Right forelimb (tissue), 1 donor: ENCODE results near the gene MOGAT3.
A peak's percentile ranks its signal among the peaks of the same experiment; 100 is the strongest.

Experiments used
- DNase-seq: peaks from one replicate; pipeline ENCODE4 v3.0.0-alpha.2; 2018

The MOGAT3 gene

DNA sequence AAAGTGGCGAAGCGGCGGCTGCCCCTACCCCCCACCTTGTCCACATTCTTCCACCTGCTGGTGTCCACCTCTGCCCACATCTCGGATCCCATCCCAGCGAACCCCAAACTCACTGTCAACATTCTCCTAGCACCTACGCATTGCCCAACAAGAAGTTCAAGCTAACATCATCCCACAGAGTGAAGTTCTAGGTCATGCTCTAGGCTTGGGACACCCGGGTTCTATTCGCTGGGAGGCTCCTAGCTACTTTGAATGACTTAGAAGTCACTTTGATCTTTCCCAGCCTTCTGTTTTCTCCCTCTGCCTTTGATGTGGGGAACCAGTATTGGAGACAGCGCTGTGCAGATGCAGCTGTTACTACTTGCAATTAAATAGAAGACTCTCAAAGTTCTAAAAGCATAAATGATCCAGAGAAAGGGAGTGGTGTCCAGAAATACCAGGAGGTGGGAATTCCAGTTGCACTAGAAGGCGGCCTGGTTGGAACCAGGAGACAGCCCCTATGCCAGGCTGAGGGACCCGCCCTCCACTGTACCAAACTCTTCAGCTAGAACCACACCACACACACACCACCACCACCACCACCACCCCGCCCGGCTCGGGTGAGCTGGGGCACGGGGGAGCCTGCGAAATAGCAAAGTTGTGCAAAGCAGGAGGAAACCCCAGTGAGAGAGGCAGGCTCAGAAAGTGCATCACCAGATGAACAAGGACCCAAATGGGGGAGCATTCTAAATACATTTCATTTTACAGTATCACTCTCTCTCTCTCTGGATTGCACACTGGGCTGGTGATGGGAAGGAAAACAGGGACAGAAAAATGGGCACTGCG lies 30.0 kb downstream of the MOGAT3 start:
- DNase-seq = no peak

DNA sequence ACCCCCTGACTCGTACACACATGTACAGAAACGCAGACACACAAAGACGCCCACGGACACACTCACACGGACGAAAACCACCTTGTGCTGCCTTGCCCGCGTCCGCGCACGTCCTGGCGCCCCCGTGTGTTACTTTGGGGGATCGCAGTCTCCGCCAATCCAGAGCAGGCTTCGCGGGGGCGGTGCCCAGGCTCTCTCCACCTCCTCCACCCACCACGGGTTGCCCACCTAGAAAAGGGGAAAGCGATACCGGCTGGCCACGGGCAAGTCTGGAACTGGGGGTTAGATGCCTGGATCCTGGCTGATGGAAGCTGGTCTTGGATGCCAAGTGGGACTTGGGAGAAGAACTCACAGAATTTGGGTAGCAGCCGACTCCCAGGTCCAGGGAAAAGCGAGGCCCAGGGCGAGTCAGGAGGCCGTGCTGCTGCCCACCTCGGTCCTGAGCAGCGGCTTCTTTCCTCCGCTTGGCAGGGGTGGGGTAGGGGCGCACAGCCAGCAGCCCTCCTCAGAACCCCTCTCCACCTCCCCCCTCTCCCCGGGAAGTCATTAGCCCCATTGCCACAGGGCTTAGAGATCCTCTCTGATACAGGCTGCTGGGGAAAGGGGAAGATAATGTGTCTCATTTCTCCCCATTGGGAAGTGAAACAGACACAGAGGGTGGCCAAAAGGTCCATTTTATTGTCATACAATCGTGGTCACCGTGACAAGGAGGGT lies 30.8 kb downstream of the MOGAT3 start:
- DNase-seq = peak; percentile 80

DNA sequence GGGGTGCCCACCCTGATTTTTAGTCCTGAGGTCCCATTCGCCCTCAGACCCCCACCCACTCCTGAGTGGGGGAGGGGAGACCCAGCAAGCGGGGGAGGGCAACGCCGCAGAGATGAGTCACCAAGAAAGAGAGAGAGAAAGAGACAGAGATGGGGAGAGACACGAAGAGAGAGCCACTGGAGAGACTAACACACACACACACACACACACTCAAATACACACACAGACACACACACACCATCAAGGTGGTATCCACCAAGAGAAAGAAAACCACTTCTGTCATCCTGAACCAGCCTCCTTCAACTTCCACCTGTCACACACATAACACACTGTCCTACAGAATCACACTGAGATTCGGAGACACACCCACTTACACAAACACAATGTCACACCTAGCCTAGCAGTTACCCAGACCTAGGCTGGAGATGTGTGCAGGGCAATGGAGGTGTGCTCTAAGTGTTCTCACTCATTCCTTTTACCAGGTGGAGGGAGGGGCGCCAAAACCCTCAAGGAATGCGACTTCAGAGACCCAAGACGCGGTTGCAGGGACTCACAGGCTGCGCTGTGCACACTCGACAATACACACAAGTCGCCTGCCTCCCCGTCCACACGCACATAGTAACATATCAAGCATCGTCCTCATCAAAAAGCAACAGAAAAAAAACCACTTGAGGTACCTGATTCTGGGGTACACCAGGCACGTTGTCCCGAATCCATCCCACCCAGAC lies 31.6 kb downstream of the MOGAT3 start:
- no peak for DNase-seq

DNA sequence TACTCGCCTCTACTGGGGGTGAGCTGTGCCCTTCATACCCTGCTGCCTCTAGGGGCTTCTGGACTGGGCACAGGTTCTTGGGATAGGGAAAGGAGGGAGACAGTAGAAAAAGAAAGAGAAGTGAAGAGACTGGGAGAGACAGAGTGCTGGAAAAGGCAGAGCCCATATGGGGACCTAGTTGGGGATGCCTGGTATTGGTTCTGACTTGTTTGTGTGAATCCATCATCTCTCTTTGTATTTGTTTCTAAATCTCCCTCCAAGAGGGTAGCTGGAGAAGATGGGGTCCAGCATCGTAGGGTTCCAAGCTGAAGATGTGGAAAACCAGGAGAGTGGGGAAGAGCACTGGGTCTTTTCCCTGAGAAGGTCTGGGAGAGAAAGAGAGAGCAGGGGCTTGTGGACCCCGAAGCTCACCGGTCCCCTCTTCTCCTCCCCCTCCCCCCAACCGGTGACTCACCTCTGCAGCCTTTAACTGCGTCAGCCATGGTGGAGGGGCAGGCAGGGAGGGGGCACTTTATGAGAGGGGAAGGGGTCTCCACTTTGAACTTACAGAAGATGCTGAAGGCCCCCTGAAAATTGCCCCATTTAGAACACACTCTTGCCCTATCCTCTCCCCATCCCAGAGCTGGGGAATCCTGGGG lies 32.3 kb downstream of the MOGAT3 start:
- no peak for DNase-seq

DNA sequence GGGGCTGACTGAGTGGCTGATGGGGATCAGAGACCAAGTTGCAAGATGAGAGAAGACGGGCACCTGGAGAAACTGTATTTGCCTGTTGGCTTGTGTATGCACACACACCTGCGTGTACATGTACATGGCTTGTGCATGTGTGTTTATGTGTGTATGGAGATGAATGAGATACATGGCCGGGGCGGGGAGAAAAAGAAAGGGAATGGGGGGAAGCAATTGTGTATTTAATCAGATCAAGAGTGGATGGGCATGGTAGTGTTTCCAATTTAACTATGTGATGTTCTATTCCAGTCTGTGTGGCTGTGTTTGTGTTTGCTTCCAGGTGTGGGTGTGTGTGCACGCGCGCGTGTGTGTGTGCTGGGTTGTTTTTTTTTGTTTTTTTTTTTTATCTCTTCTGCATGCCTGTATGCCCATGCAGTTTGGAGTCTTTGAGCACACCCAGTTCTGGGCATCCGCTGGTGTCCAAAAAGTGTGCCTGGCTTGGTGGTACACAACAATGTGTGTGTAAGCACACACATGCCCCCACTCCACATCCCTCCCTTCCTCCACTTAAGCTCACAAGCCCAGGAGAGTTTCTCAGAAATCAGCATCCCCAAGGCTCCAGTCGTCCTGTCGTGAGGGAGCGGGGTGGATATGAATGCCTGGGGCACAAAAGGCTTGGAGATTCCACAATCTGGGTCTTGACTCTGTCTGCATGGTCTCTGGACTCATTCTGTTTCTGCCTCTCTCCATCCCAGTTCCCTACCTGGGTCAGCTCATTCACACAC lies 33.0 kb downstream of the MOGAT3 start:
- no peak for DNase-seq

DNA sequence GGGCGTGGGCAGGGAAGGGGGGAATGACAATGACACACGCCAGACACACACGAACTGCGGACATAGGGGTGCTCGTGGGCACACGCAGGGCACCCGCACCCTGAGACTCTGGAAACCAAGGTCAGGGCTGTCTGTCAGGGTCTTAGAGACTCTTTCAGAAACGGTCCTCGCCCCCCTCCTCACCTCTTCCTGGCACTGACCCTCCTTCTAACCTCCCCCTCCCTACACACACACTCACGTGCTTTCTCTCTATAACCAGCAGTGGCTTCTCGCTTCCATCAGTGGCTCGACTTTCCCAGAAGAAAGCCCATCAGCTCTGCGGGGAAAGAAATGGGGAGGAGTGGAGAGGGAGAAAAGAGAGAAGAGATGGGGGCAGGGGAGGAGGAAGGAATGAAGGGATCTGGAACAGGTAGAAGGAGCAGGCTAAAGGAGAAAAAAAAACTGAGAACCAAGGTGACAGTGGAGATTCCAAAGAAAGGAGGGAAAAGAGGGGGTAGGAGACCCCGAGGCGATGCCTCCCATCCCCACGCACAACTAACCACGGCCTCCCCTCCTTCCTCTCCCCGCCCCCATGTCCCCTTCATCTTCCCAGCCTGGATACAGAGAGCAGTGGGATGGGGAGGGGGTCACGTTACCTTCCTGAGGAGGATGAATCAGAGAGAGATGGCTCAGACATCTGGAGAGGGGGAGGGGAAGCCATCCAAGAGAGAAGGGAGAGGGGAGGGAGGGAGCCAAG lies 33.8 kb downstream of the MOGAT3 start:
- DNase-seq = no peak

DNA sequence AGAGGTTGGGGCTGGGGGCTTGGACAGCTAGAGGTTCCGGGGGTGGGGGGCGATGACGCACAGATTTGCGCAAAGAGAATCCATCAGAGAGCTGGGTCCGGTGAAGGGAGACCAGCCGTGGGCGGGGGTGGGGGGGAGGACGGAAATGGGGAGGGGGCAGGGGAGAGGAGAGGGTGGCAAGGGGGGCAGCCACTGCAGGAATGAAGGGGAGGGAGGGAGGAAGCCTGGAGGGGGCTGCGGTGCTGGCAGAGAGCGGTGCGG lies 34.3 kb downstream of the MOGAT3 start:
- no peak for DNase-seq

DNA sequence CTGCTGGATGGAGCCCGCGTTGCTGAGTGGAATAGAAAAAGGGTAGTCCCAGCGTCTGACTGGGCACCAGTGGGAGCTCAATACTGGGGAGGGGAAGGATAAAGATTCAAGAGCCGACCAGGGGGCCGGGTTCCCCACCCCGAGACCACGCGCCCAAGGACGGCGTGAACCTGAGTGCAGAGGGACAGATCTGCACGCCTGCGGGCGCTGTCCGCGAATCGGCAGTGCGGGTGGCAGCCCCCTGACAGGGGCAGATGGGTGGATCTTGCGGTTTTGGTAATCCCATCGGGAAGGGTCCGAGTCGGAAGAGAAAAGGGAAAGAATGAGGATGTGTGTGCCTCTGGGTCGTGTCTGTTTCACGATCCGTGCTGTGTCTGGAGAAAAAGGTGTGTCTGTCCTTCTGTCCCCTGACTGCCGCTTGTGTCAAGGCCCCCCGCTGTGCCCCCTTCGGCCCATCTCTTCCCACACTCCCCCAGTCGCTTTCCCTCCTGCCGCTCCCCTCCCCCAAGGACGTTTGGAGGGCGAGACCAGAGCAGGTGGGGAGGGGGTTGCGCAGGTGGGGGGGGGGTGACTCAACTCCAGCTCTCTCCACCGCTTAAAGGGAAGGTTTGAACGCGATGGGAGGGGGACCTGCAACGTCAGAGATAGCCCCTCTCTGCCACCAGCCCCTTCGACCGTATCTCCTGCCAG lies 34.7 kb downstream of the MOGAT3 start:
- no peak for DNase-seq

DNA sequence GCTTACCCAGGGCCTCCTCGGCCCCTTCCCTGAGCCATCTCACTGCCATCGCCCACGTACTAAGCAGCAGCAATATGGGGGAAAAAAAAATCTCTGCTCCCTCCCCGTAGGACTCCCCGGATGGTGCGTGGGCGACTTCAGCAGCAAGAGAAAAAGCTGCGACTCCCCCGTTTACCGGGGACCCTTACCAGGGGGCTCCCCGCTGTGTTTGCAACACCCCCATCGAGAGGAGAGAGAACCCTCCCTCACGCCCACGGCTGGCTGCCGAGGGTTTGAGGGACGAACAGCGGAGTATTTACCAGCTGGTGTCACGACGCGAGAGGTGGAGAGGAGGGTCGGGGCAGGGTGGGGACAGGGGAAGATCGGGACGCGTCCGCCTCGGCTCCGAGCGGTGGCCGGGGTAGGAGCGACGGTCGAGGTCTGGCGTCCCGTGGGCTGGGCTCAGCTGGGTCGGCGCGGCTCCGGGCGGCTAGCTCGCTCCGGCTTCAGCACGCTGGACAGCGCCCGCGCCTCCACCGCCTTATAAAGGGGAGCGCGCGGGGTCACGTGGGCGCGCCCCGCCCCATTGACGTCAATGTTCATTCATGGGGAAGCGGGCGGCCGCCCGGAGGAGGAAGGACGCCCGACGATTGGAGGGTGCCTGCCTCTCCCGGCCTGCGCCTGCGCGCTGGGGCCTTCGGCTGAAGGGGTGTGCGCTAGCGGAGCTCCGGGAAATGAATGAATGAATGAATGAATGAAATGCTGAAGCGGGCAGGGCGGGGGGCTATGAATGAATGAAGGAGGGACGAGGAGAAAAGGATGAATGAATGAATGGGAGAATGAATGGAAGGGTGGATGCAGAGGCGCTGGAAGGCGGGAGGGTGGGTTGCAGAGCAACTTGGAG lies 35.5 kb downstream of the MOGAT3 start, which contains the start of gene VGF:
Gene VGF (minus strand): TSS at position 495 of the 883 bp plus-strand sequence. CDS start 726 bp downstream, outside the sequence.
- peak; percentile 92 for DNase-seq

DNA sequence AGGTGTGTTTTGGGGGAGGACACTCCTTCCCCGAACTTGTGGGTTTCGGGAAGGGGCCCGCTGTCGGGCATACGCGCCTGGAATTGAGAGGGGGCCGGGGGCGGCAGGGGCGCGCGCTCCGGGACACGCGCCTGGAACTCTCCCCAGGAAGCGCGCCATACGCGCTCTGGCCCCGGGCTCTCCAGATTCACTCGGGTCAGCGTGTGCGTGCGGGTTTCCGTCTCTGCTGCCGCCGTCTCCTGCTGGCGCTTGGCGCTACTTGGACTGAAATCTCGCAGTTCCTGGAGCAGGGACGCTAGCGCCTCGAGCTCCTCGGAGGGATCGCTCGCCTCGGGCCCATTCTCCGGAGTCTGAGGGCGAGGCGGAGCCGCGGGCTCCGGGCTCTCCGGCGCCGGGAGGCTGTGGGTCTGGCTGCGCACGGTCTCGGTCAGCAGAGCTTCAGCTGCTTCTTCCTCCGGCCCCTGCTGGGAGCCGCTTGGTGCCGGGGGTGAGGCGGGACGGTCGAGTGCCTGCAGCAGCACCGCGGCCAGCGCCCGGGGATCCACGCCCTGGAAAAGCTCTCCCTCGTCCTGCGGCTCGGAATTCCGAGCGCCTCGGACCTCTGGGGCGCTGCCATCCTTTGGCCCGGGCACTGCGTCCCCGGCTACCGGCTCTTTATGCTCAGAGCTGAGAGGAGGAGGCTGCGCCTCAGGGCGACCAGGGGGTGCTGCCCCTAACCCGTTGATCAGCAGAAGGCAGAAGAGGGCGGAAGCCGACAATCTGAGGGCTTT lies 36.6 kb downstream of the MOGAT3 start:
- peak; percentile 71 for DNase-seq

DNA sequence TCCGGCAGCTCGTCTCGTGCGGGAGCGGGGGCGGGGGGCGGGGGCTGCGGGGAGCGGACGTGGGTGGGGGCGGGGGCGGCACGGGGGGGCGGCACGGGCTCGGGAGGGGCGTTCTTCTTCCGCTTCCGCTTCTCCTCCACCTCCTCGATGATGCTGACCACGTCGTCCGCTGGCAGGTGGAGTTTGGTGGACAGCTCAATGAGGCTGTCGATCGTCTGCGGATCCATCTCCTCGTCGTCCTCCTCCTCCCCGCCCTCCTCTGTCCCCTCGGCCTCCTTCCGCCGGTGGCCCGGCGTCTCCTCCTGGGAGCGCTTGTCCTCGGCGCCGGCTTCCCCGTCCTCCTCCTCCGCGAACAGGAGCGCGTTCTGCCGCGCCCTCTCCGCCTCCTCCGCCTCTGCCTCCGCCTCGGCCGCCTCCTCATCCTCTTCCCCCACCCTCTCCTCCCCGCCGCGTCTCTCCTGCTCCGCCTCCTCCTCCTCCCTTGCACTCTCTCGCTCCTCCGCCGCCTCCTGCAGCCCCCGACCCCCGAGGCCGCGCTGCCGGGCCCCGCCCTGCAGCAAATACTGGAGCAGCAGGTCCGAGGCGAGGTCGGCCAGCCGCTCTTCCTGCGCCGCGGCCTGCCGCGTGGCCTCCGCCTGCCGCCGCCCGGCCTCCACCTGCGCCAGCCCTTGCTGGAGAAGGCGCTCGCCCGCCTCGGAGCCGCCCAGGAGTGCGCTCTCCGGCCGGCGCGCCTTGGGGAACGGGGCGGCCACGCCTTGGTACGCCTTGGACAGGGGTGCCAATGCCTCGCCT lies 37.4 kb downstream of the MOGAT3 start:
- no peak for DNase-seq

DNA sequence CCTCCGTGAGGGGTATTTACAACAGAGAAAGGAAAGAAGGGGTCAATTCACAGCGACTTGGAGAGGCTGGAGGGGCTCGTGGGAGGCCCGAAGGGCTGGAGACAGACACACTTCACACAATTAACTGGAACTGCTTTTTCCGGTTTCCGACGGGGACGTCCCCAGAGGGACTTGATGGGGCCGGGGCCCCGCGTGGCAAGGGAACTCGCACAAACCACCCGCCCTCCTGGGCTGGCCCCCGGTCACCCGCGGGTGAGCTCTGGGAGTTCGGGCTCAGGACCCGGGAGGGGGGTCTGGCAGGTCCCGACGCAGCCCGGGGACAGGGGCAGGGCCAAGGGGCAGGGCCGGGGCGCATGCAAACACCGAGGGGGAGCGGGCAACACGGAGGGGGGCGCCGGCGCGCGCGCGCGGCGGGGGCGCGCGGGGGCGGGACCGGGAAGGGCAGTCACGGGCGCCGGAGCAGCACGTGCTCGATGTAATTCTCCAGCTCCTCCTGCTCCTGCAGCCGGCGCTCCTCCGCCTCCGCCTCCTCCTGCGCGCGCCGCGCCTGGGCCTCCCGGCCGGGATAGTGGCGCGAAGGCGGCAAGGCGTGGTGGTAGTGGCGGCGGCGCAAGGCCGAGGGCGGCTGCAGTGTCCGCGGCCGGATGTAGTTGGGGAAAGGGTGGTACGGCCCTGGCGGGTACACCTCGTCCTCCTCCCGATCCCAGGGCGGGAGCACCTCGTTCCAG lies 38.1 kb downstream of the MOGAT3 start:
- peak; percentile 59 for DNase-seq

DNA sequence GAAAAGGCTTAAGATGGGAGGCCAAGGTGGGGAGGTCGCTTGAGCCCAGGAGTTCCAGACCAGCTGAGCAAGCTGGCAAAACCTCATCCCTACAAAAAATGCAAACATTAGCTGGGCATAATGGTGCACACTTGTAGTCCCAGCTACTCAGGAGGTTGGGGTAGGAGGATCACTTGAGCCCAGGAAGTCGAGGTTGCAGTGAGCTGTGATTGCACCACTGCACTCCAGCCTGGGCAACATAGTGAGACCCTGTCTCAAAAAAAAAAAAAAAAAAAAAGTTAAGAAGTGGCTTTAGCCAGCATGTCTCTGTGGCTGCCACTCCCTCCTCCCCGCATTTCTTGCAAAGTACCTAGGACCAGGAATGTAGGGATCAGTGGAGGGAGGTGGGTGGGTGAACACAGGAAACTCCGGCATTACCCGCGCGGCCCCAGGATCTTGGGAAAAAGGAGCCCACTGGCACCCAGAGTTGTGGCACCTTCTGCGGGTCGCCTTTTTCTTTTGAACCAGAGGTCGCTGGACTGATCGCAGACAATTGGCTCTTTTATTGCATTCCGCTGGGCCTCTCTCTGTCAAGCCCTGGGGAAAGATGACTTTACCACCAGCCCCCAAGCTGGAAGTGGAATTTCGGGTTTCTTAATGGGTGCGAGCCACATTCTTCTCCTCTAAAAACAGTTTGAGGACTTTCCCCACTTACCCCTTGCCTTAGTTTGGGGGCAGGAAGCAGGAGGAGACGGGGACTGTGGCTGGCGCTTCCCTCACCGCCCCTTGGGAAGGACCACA lies 39.0 kb downstream of the MOGAT3 start:
- no peak for DNase-seq

DNA sequence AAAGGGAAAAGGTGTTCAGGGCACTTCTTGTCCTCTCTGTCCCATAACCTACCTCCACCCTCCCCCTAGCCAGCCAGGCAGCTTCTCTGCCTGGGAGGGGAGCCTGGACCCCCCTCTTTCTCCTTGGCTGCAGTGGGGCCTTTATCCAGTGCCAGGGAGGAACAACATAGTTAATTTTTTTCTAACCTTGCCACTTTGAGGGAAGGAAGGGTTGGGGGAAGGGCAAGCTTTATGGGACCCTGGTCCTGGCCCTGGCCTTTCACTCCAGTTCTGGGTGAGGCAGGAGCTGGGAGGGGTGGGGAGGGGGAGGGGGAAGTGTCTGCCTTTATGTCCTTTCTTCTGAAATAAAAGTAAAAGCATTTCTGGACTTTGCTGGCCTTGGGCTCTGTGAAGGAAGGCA lies 39.9 kb downstream of the MOGAT3 start:
- no peak for DNase-seq

DNA sequence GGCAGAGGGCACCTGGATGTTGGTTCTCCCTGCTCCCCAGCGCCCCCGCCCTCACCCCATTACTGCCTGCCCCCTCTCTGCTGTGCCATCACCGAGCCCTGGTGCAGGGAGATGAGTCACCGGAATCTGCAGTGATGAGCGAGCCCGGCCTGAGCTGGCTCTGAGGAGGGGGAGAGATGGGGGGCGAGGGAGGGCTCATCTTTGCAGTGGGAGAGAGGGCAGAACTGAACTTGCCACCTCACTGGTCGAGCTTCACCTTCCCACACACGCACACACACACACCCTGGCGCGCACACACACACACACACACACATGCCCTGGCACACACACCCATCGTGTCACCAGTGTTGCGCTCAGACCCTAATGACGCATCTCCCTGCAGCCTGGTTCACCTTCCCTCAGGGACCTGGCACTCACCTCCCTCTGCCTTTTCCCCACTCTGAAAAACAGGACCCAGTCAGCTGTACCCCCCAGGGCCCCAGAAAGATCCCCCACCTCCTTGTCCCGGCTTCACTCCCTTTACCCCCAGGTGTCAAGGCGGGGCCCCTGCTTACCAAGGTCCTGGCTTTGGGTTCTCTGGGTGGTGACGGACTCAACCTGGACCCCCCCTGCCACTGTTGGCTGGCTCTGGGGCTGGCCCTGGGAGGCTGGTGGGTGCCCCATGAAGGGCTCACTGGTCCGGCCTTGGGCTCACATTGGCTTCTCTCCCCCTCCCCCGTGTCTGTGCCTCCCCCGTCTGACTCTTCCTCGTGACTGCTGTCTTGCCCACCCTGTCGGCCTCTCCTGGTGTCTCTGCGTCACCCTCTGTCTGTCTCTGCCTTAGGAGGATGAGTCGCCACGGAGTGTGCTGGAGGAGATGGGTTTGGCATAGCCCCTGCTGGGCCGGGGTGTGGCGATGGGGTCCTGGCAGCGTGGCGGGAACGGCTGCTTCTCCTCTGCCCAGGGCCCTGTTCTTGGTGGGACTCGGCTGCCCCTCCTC lies 40.9 kb downstream of the MOGAT3 start:
- DNase-seq = no peak
